Pancreas (tissue), 10 donors: ENCODE results near the gene PNRC2. TPM values are rescaled to one million over a fixed set of nuclear protein-coding genes. Genes with fewer than 3 reads are reported as not detected.

Experiments
- ATAC-seq, 4 donors: fragments of 200-7000 bp; cut with Tn5 transposase; one replicate each; pipeline versions ENCODE4 v1.8.0 to v1.9.1; 2020; ENCODE audit warnings: mild to moderate bottlenecking in 4 of 4, moderate library complexity in 4 of 4
- DNase-seq, 6 donors: peaks; one replicate each; pipeline ENCODE4 v3.0.0-alpha.2; 2020
- FAIRE-seq: peaks from 2 replicates; lab custom pipeline; 2012; peaks lifted over from hg19 to GRCh38; lab: Jason Lieb, UNC
- H3K27ac ChIP-seq, 4 donors: fragments of 200-600 bp; sonication (generic); 1 replicate in 3 of 4; 2 replicates in 1 of 4; pipeline versions ENCODE4 v1.5.0 to v1.8.0; 2020
- H3K27me3 ChIP-seq, 4 donors: fragments of 200-600 bp; one replicate each; pipeline ENCODE4 v1.8.0; 2021
- H3K36me3 ChIP-seq, 3 donors: fragments of 200-600 bp; sonication (generic) in 1 of 3; one replicate each; pipeline versions ENCODE4 v1.5.0 to v1.8.0; 2020 to 2021
- H3K4me1 ChIP-seq, 3 donors: fragments of 200-600 bp; one replicate each; pipeline ENCODE4 v1.8.0; 2021
- H3K4me3 ChIP-seq, 4 donors: fragments of 200-600 bp; sonication (generic) in 2 of 4; one replicate each; pipeline versions ENCODE4 v1.5.0 to v1.8.0; 2020 to 2021
- H3K9me3 ChIP-seq, 4 donors: fragments of 200-600 bp; one replicate each; pipeline ENCODE4 v1.8.0; 2021
- WGBS, 2 donors: extraction: QIAGEN DNeasy Blood & Tissue Kit; methylation state at CpG; one replicate each; pipeline ENCODE4 v1.1.7; 2013; 5-methylcytosine and 5-hydroxymethylcytosine counted together
- intact Hi-C, 3 donors: fragments of 100-400 bp; cut with DNase I; formaldehyde crosslinking; loops; one replicate each; pipeline versions ENCODE4 v1.11.1 to v1.14.2; 2022
- polyA plus RNA-seq, 2 donors: library from polyadenylated mRNA; stranded (reverse); fragments of 200-250 nt; gene quantifications; one replicate each; pipeline ENCODE4 v1.2.3, GENCODE V29; 2013
- total RNA-seq, 6 donors: library from RNA; stranded (reverse); fragmentation: NEBNext Ultra II Directional in 4 of 6; extraction: Animal tissue kit (Norgen Biotek cat#: 25700) in 4 of 6; gene quantifications; one replicate each; pipeline versions ENCODE4 v1.2.1 to v1.2.4, GENCODE V29; 2021 to 2023
- TF ChIP-seq, protein P1 (sequence below), 4 donors: fragments of 200-600 bp; sonication (generic) in 3 of 4; IDR thresholded peaks; one replicate each; pipeline versions ENCODE4 v1.5.0 to v1.8.0; 2021; ENCODE audit warnings: antibody characterized with exemption in 4 of 4
- donor health status: healthy with polysubstance abuse.
- donor health status: DM: no; HTN: no; CAD: no; lungs with moderate emphysema.
- donor health status: DM: no; HTN: no; CAD: no.
- donor health status: control.
- donor health status: control.
- donor health status: Bipolar disorder and iron deficiency.
- donor health status: DM: yes; HTN: yes; CAD: no.
- donor health status: DM: no; HTN: no; CAD: no.
- donor health status: DM: no; HTN: no; CAD: no.
- donor health status: DM: yes; HTN: yes; CAD: no.

Gene PNRC2
- total and polyA plus RNA-seq, 8 donors, result 24.3 to 57.4 (median 38.3) TPM

DNA sequence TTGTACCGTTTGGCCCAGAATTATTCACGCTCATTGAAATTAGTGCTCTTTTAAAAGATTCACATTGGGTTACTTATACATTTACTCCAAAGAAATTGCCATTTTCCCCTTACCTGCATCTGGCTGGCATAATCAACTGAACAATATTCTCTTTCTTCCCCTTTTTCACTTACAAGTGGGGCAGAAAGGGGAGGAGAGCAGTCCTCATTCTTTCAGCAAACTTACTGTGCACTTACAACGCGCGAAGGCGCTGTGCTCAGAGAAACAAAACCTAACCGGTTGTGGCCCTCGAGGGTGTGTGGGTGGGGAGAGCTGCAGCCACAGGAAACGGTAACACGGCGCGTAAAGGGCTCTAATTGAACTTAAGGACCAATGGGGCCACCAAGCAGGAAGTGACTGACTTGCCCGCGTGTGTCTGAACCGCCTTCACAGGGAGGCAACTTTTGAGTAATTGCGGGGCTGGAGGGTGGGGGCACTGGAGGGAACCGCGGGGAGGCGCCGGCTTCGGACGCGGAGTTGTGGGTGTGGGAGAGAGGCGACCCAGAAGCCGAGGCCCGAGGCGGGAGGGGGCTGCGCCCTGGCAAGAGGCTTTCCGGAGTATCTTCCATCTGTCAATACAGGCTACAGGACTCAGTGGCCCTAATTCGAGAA, 693 bp upstream of the PNRC2 start:
- no peaks in the 10 kb centered on the region for H3K36me3 ChIP-seq
- FAIRE-seq (no peak), DNase-seq (peak in 5 of 6 donors; percentile 65 to 85 (median 72)), ATAC-seq (peak; percentile 38 to 70 (median 62))
- peak overlapping the region; percentile 53 to 70 (median 62) for H3K4me3 ChIP-seq
- H3K27me3 ChIP-seq, result no peaks in the 10 kb centered on the region
- H3K4me1 ChIP-seq, result peaks cover 30 to 55% (median 34%) of the 10 kb centered on the region in 3 donors
- no peaks in the 10 kb centered on the region for H3K9me3 ChIP-seq
- TF ChIP-seq, protein P1, sequence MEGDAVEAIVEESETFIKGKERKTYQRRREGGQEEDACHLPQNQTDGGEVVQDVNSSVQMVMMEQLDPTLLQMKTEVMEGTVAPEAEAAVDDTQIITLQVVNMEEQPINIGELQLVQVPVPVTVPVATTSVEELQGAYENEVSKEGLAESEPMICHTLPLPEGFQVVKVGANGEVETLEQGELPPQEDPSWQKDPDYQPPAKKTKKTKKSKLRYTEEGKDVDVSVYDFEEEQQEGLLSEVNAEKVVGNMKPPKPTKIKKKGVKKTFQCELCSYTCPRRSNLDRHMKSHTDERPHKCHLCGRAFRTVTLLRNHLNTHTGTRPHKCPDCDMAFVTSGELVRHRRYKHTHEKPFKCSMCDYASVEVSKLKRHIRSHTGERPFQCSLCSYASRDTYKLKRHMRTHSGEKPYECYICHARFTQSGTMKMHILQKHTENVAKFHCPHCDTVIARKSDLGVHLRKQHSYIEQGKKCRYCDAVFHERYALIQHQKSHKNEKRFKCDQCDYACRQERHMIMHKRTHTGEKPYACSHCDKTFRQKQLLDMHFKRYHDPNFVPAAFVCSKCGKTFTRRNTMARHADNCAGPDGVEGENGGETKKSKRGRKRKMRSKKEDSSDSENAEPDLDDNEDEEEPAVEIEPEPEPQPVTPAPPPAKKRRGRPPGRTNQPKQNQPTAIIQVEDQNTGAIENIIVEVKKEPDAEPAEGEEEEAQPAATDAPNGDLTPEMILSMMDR (IDR thresholded peaks at IDR 0.05), result no peak
- intact Hi-C loops, result loop anchor here in 2 of 3 donors (10.0 kb wide), 1 partner anchor 66 kb away; no protein-coding TSS in a partner anchor
- H3K27ac ChIP-seq, result peak overlapping the region; percentile 94 to 99 (median 98)
- WGBS, 2 donors, result 1 to 2% methylated on average over 27 to 30 of the region's 30 CpGs

DNA sequence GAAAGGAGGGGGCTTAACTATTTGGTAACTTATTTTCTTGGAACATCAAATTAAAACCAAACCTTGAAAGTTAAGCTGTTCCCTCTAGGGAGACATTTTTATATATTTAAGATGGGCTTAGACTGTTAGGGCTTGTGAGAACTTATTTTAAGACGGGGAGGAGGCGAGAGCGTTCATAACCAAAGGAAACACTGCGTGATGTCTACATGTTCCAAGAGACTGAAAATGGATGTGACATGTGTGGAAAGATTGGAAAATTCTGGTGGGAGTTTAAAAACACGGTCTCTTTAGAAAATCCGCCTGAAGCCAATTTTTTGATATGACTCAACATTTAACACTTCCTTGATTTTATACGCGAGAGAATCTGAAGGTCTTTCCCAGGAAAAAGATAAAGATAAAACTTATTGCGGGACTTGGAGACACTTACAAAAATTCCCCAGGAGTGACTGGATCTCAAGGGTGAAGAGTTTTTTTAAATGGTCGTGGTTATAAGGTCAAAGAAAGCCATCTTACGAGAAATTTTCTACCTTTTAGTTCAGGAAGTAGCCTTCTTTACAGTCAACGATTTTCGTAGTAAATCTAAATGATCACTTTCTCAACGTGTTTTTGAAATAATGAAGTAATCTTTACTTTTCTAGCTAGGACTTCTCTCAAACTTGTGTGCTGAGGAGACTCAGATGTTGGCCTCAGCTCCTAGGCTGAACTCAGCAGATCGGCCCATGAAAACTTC, 828 bp downstream of the PNRC2 start:
- H3K9me3 ChIP-seq, result no peaks in the 10 kb centered on the region
- 0 to 1% methylated on average over 15 of the region's 15 CpGs for WGBS, 2 donors
- no peaks in the 10 kb centered on the region for H3K36me3 ChIP-seq
- ATAC-seq (no peak), FAIRE-seq (no peak), DNase-seq (no peak)
- peaks cover 28 to 59% (median 49%) of the 10 kb centered on the region in 3 donors for H3K4me1 ChIP-seq
- H3K27me3 ChIP-seq, result no peaks in the 10 kb centered on the region
- TF ChIP-seq, protein P1 (IDR thresholded peaks at IDR 0.05), result no peak
- intact Hi-C loops, result no loop called here
- H3K4me3 ChIP-seq, result peak overlapping the region; percentile 53 to 70 (median 62)
- peak overlapping the region; percentile 94 to 99 (median 98) for H3K27ac ChIP-seq

DNA sequence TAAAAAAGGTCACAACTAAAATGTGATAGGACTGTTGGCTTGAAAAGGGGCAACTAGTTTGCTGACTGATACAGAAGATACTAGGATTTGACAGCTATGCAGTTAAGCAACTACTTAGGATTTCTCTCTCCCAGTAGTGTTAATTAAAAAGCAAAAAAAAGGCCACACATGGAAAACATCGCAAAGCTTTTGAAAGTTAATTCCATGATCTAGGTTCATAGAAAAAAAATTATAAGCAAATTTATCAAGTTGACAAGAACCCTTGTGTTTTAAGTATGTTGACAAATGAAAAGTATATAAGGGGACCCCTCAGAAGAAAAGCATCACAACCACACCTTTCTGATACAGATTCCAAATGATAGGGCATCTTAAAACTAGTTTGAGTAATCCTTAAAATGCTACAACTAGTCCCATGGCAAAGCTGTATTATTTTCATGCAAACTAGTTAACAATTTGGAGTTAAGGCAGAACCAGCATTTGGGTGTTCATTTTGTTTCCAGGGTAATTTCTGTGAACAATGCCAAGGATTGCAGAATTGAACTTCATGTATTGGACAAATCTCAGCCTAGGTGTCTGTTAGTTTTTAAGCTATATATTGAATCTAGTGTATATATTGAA, 4.1 kb downstream of the PNRC2 start:
- 47 to 51% methylated on average over 1 of the region's 1 CpG for WGBS, 2 donors
- TF ChIP-seq, protein P1 (IDR thresholded peaks at IDR 0.05), result no peak
- H3K27ac ChIP-seq, result peak overlapping the region in 2 of 4 donors; percentile 1 to 61

GRCh38 chr1:23964235-23964668, 4.6 kb downstream of the PNRC2 start:
- Histone ChIP-seq H3K36me3 (peaks cover 0 to 5% (median 0%) of the 10 kb centered on the region in 3 donors), H3K4me3 (no peak overlapping the region), H3K27me3 (no peaks in the 10 kb centered on the region), H3K9me3 (no peaks in the 10 kb centered on the region), H3K4me1 (peaks cover 5 to 37% (median 22%) of the 10 kb centered on the region in 3 donors), H3K27ac (peak overlapping the region in 2 of 4 donors; percentile 1 to 61)
- DNase-seq (no peak), FAIRE-seq (no peak), ATAC-seq (no peak)
- TF ChIP-seq, protein P1 (IDR thresholded peaks at IDR 0.05), result no peak
- WGBS, 2 donors, result 63 to 71% methylated on average over 3 of the region's 3 CpGs
- intact Hi-C loops, result no loop called here

More for the DNA sequence above, 4.1 kb downstream of the PNRC2 start:
- intact Hi-C loops, result no loop called here
- peaks cover 5 to 38% (median 22%) of the 10 kb centered on the region in 3 donors for H3K4me1 ChIP-seq
- H3K4me3 ChIP-seq, result no peak overlapping the region
- FAIRE-seq (no peak), DNase-seq (no peak), ATAC-seq (no peak)
- H3K36me3 ChIP-seq, result peaks cover 0 to 5% (median 0%) of the 10 kb centered on the region in 3 donors
- no peaks in the 10 kb centered on the region for H3K9me3 ChIP-seq
- no peaks in the 10 kb centered on the region for H3K27me3 ChIP-seq
